Neural cell (in vitro differentiated cells): ENCODE data around the gene NGF. TPM values are rescaled to one million over a fixed set of nuclear protein-coding genes. Genes with fewer than 3 reads are reported as not detected.

ENCODE experiments used
- H2AFZ ChIP-seq: fragments of 200-600, 300-800 bp; sonication (generic), shearing (Covaris generic); 2 replicates; pipeline ENCODE4 v1.6.0; 2014; ENCODE audit warnings: low read depth, mild to moderate bottlenecking, antibody characterized with exemption, low read length, moderate library complexity
- H3F3A ChIP-seq: fragments of 200-600 bp; shearing (Covaris generic); 2 replicates; pipeline ENCODE4 v1.6.1; 2016; ENCODE audit warnings: mild to moderate bottlenecking, moderate library complexity, mixed read lengths, antibody characterized with exemption, low read length; ENCODE audit not compliant: insufficient read depth, poor library complexity, severe bottlenecking
- H3K27ac ChIP-seq: fragments of 200-600, 300-800 bp; sonication (generic), shearing (Covaris generic); 2 replicates; pipeline ENCODE4 v1.5.1; 2014; ENCODE audit warnings: mild to moderate bottlenecking, low read length, moderate library complexity
- H3K27me3 ChIP-seq: fragments of 300-800, 200-600 bp; sonication (generic), shearing (Covaris generic); 2 replicates; pipeline ENCODE4 v1.6.0; 2014; ENCODE audit warnings: mild to moderate bottlenecking, low read depth, low read length, moderate library complexity; ENCODE audit not compliant: insufficient read depth
- H3K36me3 ChIP-seq: fragments of 300-800, 200-600 bp; sonication (generic), shearing (Covaris generic); 2 replicates; pipeline ENCODE4 v1.5.1; 2014; ENCODE audit warnings: mild to moderate bottlenecking, antibody characterized with exemption, low read length, moderate library complexity; ENCODE audit not compliant: insufficient read depth
- H3K4me2 ChIP-seq: fragments of 300-800, 200-600 bp; sonication (generic), shearing (Covaris generic); 2 replicates; pipeline ENCODE4 v1.6.0; 2014; ENCODE audit warnings: mild to moderate bottlenecking, low read length
- H3K4me3 ChIP-seq: fragments of 300-800, 200-600 bp; sonication (generic), shearing (Covaris generic); 2 replicates; pipeline ENCODE4 v1.5.1; 2014; ENCODE audit warnings: mild to moderate bottlenecking, low read length, moderate library complexity
- H3K79me2 ChIP-seq: fragments of 200-600 bp; shearing (Covaris generic); replicated peaks from 2 replicates; pipeline ENCODE4 v1.6.0; 2014; ENCODE audit warnings: mild to moderate bottlenecking, low read length, moderate library complexity; ENCODE audit not compliant: insufficient read depth
- H3K9ac ChIP-seq: fragments of 300-800, 200-600 bp; sonication (generic), shearing (Covaris generic); 2 replicates; pipeline ENCODE4 v1.6.1; 2016; ENCODE audit warnings: mild to moderate bottlenecking, low read length, mixed read lengths
- H3K9me2 ChIP-seq: fragments of 200-600 bp; shearing (Covaris generic); 2 replicates; pipeline ENCODE4 v1.6.1; 2016; ENCODE audit warnings: mild to moderate bottlenecking, low read length, mixed read lengths; ENCODE audit not compliant: insufficient read depth
- H3K9me3 ChIP-seq: fragments of 200-600, 300-800 bp; sonication (generic), shearing (Covaris generic); 2 replicates; pipeline ENCODE4 v1.6.1; 2016; ENCODE audit warnings: mild to moderate bottlenecking, mixed run types, low read length, moderate library complexity, mixed read lengths
- H4K20me1 ChIP-seq: fragments of 200-600 bp; shearing (Covaris generic); 2 replicates; pipeline ENCODE4 v1.6.1; 2016; ENCODE audit warnings: mild to moderate bottlenecking, mixed run types; ENCODE audit not compliant: insufficient read depth
- CTCF ChIP-seq: fragments of 450-650 bp; IDR thresholded peaks from 2 replicates; pipeline ENCODE4 v1.5.1; 2014; ENCODE audit warnings: antibody characterized with exemption, mild to moderate bottlenecking, moderate library complexity; ENCODE audit not compliant: poor library complexity, severe bottlenecking
- EP300 ChIP-seq: fragments of 450-650 bp; conservative IDR thresholded peaks from 2 replicates; pipeline ENCODE4 v1.6.1; 2014; ENCODE audit warnings: antibody characterized with exemption, mild to moderate bottlenecking, moderate library complexity; ENCODE audit not compliant: poor library complexity, severe bottlenecking
- EZH2 ChIP-seq: fragments of 200-600, 300-800 bp; shearing (Covaris generic), sonication (generic); IDR thresholded peaks from 2 replicates; pipeline ENCODE4 v1.6.1; 2014; ENCODE audit warnings: antibody characterized with exemption, low read length, borderline replicate concordance, mild to moderate bottlenecking; ENCODE audit not compliant: insufficient read depth, poor library complexity, severe bottlenecking
- MXI1 ChIP-seq: fragments of 450-650 bp; conservative IDR thresholded peaks from 2 replicates; pipeline ENCODE4 v1.6.1; 2014; ENCODE audit warnings: antibody characterized with exemption, mild to moderate bottlenecking; ENCODE audit not compliant: poor library complexity, severe bottlenecking
- POLR2AphosphoS5 ChIP-seq: IDR thresholded peaks from 2 replicates; pipeline ENCODE4 v1.6.1; 2012
- RAD21 ChIP-seq: fragments of 450-650 bp; conservative IDR thresholded peaks from 2 replicates; pipeline ENCODE4 v1.6.1; 2014; ENCODE audit warnings: antibody characterized with exemption, mild to moderate bottlenecking, moderate library complexity
- REST ChIP-seq: IDR thresholded peaks from 2 replicates; pipeline ENCODE4 v1.6.1; 2012; ENCODE audit warnings: borderline replicate concordance
- TAF1 ChIP-seq: IDR thresholded peaks from 2 replicates; pipeline ENCODE4 v1.6.1; 2012; ENCODE audit warnings: low read depth
- polyA plus RNA-seq: library from polyadenylated mRNA; depleted of rRNA; stranded (reverse); fragments of >200 nt; gene quantifications from 2 replicates; pipeline ENCODE4 v1.2.3, GENCODE V29; 2014

Gene NGF
- polyA plus RNA-seq, 1 donor from 2014 or later: not detected

GRCh38 chr1:115301438-115302020 is 36.5 kb downstream of the NGF start (continued):
- TF ChIP-seq POLR2AphosphoS5 (no peak), TAF1 (no peak), EP300 (no peak)

GRCh38 chr1:115300087-115300876 is 37.8 kb downstream of the NGF start:
- Histone ChIP-seq H3K9me3 (no peaks in the 10 kb centered on the region), H3K27me3 (no peaks in the 10 kb centered on the region), H3K9ac (no peak overlapping the region), H3K79me2 (no peaks in the 10 kb centered on the region), H3K4me3 (no peak overlapping the region), H3K27ac (no peak overlapping the region), H4K20me1 (no peaks in the 10 kb centered on the region), H2AFZ (no peak overlapping the region), H3K9me2 (no peaks in the 10 kb centered on the region), H3F3A (no peaks in the 10 kb centered on the region), H3K4me2 (no peak overlapping the region), H3K36me3 (no peaks in the 10 kb centered on the region)
- no peak for TF ChIP-seq REST
- TF ChIP-seq POLR2AphosphoS5: no peak
- TF ChIP-seq RAD21: no peak
- TF ChIP-seq CTCF: no peak
- no peak for TF ChIP-seq EZH2
- TF ChIP-seq MXI1: no peak

- no peak overlapping the region for H3K27ac ChIP-seq
- H3K36me3 ChIP-seq: no peaks in the 10 kb centered on the region
- H3K4me2 ChIP-seq: no peak overlapping the region
- no peaks in the 10 kb centered on the region for H3K9me3 ChIP-seq
- H3K27me3 ChIP-seq: no peaks in the 10 kb centered on the region
- TF ChIP-seq RAD21: no peak
- no peak overlapping the region for H3K4me3 ChIP-seq
- H4K20me1 ChIP-seq: no peaks in the 10 kb centered on the region
- no peaks in the 10 kb centered on the region for H3K9me2 ChIP-seq
- no peaks in the 10 kb centered on the region for H3K79me2 ChIP-seq
- H3K9ac ChIP-seq: no peak overlapping the region
- no peaks in the 10 kb centered on the region for H3F3A ChIP-seq
- H2AFZ ChIP-seq: no peak overlapping the region
Measured at GRCh38 chr1:115299266-115299665, 38.8 kb downstream of the NGF start.
